Measurements from ENCODE around the gene TRIM68. TPM values are rescaled to one million over a fixed set of nuclear protein-coding genes. Genes with fewer than 3 reads are reported as not detected.

Gene TRIM68
- total RNA-seq, 4 donors from 2014 or later = 3.3 to 19.6 (median 15.6) TPM

DNA sequence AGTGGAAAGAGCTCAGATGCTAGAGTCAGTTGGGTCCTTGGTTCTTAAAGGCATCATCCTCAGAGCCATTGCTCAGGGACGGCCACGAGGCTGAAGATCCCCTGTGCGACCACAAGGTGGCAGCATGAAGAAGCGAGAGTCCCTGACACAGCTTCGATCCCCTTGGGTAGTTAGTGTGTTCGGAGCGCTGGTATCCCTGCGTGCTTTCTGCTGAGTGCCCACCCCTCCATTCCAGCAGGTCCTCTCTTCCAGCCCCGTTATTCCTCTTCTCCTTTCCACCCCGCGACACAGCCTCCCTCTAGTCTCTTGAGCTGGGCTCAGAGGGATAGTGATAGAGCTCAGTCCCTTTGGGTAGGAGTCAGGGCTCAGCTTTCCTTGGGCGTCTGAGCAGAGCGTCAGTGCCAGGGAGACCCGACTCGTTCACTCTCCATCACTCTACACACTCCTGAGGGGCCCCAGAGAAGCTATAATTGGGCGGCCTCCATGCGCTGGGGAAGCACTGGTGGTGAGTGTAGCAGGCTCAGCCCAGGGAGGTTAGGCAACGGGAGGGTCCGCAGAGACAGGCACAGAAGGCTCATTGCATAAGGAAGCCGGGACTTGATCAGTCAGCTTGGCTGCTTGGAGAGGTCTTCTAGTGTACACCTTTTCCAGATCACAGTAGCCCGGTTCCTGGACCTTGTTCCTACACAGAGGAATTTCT is 29.1 kb upstream of the TRIM68 start, which contains the start of gene OR51D1:
Gene OR51D1 (plus strand): TSS at position 516 of the 700 bp plus-strand sequence. CDS start 2,314 bp downstream, outside the sequence.
- H3K4me3 ChIP-seq = no peak within 1 kb of the TSS
- H3K27me3 ChIP-seq = no peaks in the 10 kb centered on the region

DNA sequence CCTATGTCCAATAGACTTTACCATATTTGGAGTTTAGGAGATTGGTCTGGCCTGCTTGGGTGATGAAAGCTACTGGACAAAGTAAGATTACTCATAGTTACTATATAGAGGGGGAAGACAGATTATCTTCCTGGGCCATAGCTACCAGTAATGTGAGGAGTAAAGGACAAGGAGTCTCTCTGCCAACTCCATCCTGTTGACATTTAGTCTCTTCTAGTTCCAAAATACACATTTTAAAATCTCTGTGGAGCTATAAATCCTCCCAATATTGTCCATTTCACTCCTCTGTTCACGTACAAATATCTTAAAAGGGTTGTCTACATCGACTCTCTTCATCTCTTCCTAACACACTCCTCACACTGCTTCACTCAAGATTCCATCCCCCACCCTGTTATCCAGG is 28.1 kb upstream of the TRIM68 start:
- Histone ChIP-seq H3K27me3 (no peaks in the 10 kb centered on the region), H3K4me3 (no peak overlapping the region), H3K9me3 (no peaks in the 10 kb centered on the region), H3K4me1 (no peaks in the 10 kb centered on the region), H3K27ac (no peak overlapping the region), H3K36me3 (no peaks in the 10 kb centered on the region)
- TF ChIP-seq, protein P1, sequence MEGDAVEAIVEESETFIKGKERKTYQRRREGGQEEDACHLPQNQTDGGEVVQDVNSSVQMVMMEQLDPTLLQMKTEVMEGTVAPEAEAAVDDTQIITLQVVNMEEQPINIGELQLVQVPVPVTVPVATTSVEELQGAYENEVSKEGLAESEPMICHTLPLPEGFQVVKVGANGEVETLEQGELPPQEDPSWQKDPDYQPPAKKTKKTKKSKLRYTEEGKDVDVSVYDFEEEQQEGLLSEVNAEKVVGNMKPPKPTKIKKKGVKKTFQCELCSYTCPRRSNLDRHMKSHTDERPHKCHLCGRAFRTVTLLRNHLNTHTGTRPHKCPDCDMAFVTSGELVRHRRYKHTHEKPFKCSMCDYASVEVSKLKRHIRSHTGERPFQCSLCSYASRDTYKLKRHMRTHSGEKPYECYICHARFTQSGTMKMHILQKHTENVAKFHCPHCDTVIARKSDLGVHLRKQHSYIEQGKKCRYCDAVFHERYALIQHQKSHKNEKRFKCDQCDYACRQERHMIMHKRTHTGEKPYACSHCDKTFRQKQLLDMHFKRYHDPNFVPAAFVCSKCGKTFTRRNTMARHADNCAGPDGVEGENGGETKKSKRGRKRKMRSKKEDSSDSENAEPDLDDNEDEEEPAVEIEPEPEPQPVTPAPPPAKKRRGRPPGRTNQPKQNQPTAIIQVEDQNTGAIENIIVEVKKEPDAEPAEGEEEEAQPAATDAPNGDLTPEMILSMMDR (IDR thresholded peaks at IDR 0.05) = no peak
- no peak for DNase-seq

More for the DNA sequence above, 29.1 kb upstream of the TRIM68 start, which contains the start of gene OR51D1:
- Histone ChIP-seq H3K36me3 (no peaks in the 10 kb centered on the region), H3K27ac (no peak within 1 kb of the TSS), H3K4me1 (no peaks in the 10 kb centered on the region), H3K9me3 (no peaks in the 10 kb centered on the region)
- TF ChIP-seq, protein P1 (IDR thresholded peaks at IDR 0.05) = peak; percentile 45 to 85 (median 65)
- TF ChIP-seq POLR2A (IDR thresholded peaks at IDR 0.05) = no peak
- DNase-seq = peak; percentile 41 to 86 (median 68)

DNA sequence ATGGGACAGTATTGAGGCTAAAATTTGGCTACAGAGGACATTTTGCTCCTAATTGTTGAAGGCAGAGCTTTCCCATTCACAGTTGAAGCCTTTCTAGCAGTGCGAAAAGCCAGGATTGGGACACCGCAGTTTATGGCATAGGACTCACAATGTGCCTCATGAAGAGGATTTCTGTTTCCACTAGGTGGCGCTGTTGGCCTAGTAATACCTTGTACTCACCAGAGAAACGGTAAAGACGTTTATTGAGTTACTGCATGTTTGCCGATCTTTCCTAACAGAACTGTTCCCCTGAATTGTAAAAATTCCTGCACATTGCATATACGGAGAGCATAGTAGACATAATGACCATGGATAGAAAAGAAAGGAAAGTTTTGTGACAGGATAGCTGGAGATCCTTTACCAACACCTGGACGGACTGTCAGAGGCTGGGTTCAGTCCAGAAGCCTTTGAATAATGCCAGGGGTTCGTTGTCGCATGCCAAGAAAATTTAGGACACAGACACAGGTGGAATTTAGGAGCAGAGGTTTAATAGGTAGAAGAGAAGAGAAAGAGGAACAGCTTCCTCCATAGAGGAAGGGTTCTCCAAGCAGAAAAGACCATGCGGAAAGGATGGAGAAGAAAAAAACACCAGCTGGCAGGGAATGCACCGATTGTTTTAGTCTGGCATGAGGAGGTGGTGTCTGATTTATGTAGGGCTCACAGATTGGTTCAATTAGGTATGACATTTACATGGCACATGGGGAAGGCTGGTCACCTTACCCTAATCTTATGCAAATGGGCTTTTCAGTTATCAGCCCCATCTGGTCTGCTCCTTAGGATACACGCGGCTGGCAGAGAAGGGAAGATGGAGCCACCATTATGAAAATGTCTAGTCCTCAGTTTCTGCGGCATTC is 18.4 kb upstream of the TRIM68 start:
- peaks cover 0 to 15% (median 0%) of the 10 kb centered on the region in 4 donors for H3K9me3 ChIP-seq
- no peaks in the 10 kb centered on the region for H3K27me3 ChIP-seq
- TF ChIP-seq, protein P1 (IDR thresholded peaks at IDR 0.05) = peak in 4 of 6 experiments; percentile 52 to 73 (median 65)
- TF ChIP-seq POLR2A (IDR thresholded peaks at IDR 0.05) = no peak
- H3K27ac ChIP-seq = no peak overlapping the region
- H3K36me3 ChIP-seq = no peaks in the 10 kb centered on the region
- H3K4me3 ChIP-seq = no peak overlapping the region
- H3K4me1 ChIP-seq = no peaks in the 10 kb centered on the region
- peak in 1 of 3 donors; percentile 83 for DNase-seq

DNA sequence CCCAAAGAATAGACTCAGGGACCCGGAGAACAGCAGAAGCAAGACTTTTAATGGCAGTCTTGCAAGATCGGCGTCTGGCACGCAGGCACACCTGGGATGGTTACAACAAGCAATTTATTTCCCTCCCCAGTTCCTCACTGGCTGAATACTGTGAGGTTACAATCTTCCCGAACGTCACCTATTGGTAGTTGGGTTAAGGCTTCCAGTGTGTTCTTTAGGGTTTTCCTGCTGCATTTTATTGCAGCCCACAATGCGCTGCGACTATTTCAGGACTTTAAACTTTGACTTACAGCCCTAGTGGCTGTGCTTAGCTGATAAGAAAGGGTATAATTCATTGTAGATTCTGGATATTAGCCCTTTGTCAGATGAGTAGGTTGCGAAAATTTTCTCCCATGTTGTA is 11.5 kb upstream of the TRIM68 start:
- Histone ChIP-seq H3K4me1 (no peaks in the 10 kb centered on the region), H3K9me3 (no peaks in the 10 kb centered on the region), H3K4me3 (no peak overlapping the region), H3K36me3 (no peaks in the 10 kb centered on the region), H3K27ac (no peak overlapping the region), H3K27me3 (no peaks in the 10 kb centered on the region)
- TF ChIP-seq POLR2A (IDR thresholded peaks at IDR 0.05) = no peak
- TF ChIP-seq, protein P1 (IDR thresholded peaks at IDR 0.05) = no peak
- DNase-seq = no peak

DNA sequence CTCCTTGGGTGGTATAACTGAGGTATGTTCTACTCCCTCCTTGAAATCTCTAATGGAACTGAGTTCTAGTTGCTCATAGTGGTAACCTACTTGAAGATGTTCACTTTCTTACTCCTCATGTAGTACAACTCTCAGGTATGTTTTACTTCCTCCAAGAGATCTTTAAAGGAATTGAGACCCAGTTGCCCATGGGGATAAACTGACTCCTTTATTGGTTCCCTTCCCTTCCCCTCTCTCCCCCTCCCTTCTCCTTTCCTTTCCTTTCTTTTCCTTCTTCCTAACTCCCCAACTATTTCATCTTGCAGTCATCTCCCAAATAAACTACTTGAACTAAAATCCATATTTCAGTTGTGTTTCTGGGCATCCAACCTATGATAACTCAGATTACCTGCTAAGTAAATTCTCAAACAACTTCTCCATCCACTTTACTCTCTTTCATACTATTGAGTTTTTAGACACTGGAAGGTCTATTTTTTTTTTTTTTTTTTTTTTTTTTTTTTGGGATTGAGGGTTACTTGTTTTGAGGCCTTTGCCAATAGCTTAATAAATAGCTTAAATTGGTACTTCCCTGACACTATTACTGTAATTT is 7.9 kb upstream of the TRIM68 start:
- H3K27ac ChIP-seq = no peak overlapping the region
- H3K9me3 ChIP-seq = no peaks in the 10 kb centered on the region
- no peaks in the 10 kb centered on the region for H3K27me3 ChIP-seq
- H3K4me3 ChIP-seq = no peak overlapping the region
- TF ChIP-seq, protein P1 (IDR thresholded peaks at IDR 0.05) = no peak
- TF ChIP-seq POLR2A (IDR thresholded peaks at IDR 0.05) = no peak
- H3K36me3 ChIP-seq = no peaks in the 10 kb centered on the region
- no peaks in the 10 kb centered on the region for H3K4me1 ChIP-seq
- no peak for DNase-seq

All from Peyer's patch (tissue), 4 donors.